Hippocampal formation (tissue), 2 donors: ENCODE results near the gene RLBP1.

Source experiments
- DNase-seq, 2 donors: peaks; one replicate each; lab custom pipeline; 2025; lab: John Stamatoyannopoulos, UW

Gene RLBP1

DNA sequence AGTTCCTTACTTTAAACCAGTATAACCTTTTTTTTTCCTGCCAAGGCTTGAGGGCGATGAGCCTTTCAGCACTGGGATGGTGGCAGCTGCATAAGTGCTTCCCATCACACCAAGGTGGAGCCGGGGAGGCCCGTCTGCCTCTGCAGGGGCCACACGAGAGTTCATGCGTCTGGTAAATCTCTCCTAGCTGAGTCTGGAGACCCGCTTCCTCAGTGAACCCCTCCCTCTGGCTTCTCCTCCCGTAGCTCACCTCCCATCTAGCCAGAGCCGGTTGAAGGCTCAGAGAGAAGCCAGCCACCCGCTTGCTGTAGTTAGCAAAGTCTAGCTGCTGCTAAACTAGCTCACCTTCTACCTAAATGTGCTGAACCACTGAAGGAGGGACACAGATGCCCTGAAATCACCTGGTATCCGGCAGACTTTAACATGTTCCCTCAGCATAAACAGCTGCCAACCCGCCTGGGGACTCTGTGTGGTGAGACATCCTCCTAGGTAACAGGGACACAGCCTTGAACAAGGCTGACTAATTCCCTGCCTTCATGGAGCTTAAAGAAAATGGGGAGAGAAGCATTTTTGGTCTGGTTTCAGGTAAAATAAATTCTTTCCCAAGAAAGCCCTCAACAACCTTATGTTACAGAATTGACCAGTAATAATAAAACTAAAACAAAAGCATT, 42.9 kb downstream of the RLBP1 start:
- DNase-seq = no peak

DNA sequence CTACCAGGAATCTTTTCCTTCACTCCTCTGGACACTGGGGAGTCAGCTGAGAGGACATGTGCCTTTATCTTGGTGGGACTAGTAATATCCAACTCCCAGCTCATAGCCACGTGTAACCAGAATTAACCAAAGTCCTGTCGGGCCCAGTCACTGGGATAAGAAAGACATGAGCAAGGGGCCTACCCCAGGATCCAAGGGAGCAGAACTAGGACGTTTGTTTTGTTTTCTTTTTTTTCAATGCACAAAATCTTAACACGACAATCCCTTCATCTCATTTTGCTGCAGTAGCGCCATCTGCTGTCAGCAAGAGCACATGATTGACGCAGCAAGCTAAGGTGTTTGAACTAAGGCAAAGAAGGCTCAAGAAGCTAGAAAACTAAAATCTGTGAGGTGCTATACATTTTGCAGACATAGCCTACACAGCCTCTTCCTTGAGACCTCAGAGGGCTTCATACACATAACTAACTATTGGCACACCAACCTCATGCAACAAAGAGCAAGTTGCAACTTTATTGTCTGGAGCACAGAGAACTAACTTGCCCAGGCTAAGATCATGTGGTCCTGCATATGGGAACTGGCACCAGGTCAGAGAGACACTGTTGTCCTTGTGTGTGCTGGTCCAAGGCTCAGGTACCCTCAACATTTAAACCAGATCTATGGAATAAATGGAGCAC, 43.6 kb downstream of the RLBP1 start:
- peak; percentile 44 to 73 for DNase-seq

GRCh38 chr15:89177116-89177515, 44.3 kb downstream of the RLBP1 start:
- no peak for DNase-seq

- DNase-seq = no peak
These were observed 45.7 kb downstream of the RLBP1 start for GRCh38 chr15:89175617-89176191.

DNA sequence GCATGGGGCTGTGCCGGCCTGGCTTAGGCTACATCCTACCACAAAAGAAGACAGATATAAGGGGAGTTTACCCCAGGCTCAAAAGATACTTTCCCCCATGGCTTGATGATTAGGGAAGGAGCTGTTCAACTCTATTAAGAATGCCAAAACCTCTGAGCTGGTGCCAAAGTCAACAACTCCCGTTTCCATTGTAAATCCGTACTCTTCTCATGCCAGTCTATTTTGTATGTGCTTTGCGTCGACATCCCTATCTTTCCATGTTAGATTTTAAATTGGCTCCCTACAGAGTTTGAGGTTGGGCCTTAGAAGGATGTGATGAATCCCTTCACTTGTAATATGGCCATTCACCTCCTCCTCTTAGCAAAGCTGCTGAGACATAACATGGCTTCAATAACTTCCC, 46.9 kb downstream of the RLBP1 start:
- DNase-seq = no peak

- no peak for DNase-seq
These were observed 48.5 kb downstream of the RLBP1 start for GRCh38 chr15:89172921-89173320.

- peak; percentile 18 to 37 for DNase-seq
These were observed 50.0 kb downstream of the RLBP1 start for GRCh38 chr15:89171136-89172072.

DNA sequence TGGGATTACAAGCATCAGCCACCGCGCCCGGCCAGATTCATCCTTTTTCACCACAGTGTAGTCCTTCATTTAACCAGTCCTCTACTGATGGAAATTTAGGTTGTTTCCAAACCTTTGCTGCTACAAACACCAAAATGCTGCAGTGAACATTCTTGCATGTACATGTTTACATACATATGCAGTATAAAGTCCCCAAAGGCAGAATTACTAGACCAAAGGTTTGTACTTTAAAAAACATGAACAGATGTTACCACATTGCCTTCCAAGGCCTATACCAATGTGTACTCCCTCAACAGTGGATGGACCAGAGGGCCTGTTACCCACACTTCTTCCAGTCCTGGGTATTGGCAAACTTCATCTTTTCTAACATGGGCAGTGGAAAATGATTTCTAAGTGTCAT, 51.0 kb downstream of the RLBP1 start:
- DNase-seq = no peak

- no peak for DNase-seq
These were observed 53.0 kb downstream of the RLBP1 start for GRCh38 chr15:89168316-89168833.

DNA sequence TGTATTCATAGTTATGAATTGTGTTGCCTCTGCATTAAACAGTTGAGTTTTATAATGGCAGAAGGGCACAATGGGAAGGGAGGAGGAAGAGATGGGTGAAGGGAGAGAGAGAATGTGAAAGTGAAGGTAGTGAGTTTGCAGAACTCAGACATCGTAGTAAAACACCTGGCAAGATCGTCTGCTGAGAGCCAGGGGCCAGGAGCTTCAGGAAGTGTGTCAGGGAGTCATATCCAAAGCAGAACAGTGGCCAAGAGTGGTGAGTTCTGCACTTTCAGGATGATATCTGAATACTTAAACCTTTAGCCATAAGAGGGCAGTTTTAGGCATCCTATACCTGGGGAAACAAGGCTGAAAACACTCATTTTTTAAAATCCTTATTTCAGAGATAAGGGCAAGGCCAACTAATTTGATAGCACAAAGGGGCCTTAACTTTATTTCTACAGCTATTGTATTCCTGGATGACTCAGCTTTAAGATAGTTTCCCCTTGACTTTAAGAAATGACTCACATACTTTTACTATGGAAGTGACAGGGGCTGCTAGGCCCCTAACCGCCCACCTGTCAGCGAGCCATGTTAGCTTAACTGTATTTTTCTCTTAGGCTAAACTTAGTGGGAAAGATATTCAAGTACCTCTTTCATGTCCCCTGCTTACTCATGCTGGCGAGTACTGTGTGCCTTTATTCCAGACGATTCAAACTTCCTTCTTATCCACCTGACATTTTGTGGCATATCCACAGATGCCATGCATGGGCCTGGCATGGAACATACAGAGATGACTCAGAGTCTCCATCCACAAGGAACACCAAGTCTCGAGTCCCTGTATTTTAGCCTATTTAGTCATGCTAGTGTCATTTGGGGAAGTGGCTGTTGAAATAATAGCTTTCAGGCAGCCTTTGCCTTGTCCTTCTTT, 53.9 kb downstream of the RLBP1 start:
- no peak for DNase-seq

- no peak for DNase-seq
These were observed 55.7 kb downstream of the RLBP1 start for GRCh38 chr15:89165677-89166076.

- DNase-seq = no peak
These were observed 56.6 kb downstream of the RLBP1 start for GRCh38 chr15:89164712-89165211.

GRCh38 chr15:89163271-89164055, 57.9 kb downstream of the RLBP1 start:
- no peak for DNase-seq

DNA sequence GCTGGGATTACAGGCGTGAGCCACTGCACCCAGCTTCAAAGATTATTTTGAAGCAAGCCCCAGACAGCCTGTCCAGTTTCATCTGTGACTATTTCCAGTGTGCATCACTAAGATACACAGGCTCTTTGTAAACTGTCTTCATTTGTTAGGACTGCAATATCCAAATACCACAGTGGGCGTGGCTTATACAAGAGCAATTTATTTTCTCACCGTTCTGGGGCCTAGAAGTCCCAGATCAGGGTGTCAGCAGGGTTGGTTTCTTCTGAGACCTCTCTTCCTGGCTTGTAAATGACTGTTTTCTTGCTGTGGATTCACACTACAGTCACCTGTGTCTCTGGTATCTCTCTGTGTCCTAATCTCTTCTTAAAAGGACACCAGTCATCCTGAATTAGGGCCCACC, 59.7 kb downstream of the RLBP1 start:
- no peak for DNase-seq
